GM18520 (cell line): ENCODE results near the gene CALB2.
"Not testable (repeated sequence)": the region's sequence is repeated elsewhere in the genome, so short reads cannot be mapped to it uniquely, and the experiment has no call there.

Experiments used
- ATAC-seq: cut with Tn5 transposase; IDR thresholded peaks from one replicate; pipeline ENCODE4 v1.9.1; 2021; ENCODE audit not compliant: unreplicated experiment

The CALB2 gene, protein sequence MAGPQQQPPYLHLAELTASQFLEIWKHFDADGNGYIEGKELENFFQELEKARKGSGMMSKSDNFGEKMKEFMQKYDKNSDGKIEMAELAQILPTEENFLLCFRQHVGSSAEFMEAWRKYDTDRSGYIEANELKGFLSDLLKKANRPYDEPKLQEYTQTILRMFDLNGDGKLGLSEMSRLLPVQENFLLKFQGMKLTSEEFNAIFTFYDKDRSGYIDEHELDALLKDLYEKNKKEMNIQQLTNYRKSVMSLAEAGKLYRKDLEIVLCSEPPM

DNA sequence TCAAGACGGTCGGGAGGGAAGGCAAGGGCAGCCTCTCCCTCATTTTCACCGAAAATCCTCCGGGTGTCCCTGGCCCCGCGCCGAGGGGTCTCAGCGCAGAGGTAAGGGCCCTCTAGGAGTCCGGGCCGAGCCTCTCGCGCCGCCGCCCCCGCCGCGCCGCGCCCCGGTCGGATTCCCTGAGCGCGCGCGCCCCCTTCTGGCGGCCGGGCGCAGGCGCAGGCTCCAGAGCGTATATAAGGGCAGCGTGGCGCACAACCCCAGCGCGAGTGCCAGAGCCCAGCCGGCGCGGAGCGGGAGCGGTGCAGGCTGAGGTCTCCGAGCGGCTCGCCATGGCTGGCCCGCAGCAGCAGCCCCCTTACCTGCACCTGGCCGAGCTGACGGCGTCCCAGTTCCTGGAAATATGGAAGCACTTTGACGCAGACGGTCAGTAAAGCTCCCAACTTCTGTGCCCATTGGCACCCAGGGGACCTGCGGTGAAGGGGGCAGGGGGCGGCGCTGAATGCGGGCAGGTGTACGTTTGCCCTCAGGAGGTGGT is at the start of gene CALB2:
CALB2 (plus strand) TSS at position 260 of the 535 bp plus-strand sequence; CDS start at position 330, 70 bp downstream.
- ATAC-seq, result peak; percentile 72

DNA sequence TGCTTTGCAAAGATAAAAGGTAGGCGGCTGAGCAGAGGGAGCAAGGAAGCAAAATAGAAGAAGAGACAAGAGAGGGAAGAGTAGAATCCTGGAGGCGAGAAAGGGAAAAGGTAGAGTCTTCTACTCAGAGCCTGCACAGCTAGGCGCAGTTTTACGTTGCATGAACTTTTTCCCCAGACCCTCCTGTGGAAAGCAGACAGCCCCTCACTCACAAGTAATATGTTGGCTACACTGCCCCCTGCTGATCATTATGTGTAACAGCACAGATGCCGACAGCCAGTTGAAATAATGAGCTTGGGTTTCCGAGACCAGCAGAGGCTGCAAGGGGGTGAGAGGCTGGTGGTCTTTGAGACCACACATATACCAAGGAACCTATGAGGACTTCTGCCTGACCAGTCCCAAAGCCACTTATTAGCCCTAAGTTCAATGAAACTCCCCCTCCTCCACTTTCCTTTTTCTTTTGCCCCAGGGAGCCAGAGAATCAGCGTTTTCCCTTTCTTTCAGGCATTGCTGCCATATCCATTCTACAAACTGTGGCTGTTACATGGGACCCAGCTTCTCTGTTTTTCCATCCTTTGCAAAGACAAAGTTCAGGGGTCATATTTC is 46.9 kb upstream of the CALB2 start:
- ATAC-seq, result no peak

DNA sequence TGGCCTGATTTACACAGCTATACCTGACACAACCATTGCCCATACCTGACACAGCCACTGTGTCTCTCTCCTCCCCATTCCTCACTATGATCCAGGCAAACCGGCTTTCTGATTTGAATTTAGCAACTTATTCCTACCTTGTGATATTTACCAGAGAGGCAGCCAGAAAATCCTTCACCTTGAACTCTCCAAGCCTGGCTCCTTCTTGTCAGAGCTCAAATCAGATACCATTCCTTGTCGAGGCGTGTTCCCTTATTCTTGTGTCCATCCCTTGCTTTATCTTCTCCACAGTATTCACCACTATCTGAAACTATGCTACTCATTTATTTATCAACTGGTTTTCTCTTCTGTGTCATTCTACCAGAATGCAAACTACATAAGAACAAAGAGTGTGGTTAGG is 44.9 kb upstream of the CALB2 start:
- not testable (repeated sequence) for ATAC-seq

DNA sequence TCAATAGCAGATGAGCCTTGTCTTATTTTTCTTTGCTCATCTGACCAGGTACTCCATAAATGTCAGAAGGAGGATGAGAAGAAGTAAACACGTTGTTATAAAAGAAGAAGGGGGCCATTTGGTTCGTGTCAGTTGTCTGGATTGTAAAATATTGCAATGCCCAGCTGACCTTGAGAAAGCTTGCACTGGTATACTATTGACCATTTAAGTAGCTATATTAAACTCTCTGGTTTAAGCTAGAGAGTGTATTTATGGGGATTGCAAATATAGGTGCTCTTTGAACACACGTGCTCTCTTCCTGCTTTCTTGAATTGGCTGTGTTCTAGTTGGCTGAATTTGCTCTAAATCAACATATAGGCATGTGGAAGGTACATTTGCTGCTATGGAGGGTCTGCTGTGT is 43.3 kb upstream of the CALB2 start:
- ATAC-seq, result no peak

DNA sequence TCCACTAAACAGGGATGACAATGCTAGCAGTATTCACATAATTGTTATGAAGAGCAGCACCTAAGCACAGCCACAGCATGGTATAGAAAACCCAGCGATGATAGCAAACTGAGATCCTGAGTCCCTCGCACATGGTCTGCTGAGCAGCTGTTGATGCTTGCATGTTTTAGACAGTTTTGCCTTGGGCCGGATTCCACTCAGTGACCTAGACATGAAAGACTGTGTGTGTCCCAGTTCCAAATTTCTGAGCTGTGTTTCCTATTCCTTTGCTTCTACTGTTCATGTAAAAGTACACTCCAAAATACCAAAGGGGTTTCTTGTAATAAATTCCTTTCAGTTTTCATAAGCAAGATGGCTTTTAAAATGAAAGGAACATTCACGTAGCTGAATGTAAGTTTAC is 38.5 kb upstream of the CALB2 start:
- ATAC-seq, result no peak

DNA sequence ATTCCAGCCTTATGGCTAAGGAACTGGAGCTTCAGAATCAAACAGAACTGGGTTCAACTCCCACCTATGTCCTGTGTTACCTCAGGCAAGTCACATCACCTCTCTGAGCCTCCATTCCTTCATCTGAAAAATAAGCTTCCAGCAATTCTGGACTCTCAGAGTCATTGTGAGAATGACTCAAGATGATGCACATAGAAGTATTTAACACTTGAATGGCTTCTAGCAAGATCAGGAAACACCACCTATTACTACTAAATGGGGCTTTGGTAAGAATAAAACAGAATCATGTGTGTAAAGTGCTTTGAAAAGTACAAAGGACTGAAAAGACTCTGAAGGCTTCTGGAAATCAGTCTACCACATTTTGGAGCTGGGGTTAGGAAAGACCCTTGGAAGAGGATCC is 30.8 kb upstream of the CALB2 start:
- no peak for ATAC-seq

DNA sequence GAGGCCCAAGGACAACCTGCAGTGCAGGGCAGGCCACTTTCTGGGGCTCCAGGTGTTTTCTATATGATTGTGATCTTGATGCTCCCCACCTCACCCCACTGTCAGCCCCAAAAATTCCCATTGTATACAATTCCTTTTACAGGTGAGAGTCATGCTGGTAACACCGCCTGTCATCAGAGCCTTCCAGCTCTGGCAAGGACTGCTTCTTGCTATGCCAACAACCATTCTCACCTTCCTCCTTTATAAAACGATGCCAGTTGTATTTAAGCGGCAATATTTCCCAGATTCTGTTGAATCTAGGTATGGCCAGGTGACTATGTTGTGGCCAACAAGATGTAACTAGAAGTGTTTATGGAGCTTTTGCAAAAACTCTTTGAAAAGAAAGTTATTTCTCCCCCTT is 30.4 kb upstream of the CALB2 start:
- ATAC-seq, result no peak

DNA sequence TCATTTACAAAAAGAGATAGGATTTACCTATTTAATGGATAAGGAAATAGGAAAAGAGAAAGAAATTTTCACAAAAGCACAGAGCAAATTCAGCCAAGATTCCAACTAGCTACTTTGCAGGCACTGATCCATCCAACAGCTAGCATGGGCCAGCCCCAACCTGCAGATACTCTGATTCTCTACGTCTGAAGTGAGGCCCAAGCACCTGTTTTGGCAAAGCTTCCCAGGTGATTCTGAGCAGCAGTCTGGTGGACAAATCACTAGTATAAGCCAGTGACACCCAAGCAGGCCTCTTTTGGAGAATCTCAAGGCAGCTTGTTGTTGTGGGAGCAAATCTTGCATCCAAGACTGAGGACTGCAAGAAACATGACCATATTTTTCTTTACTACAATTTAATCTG is 20.9 kb upstream of the CALB2 start:
- no peak for ATAC-seq

DNA sequence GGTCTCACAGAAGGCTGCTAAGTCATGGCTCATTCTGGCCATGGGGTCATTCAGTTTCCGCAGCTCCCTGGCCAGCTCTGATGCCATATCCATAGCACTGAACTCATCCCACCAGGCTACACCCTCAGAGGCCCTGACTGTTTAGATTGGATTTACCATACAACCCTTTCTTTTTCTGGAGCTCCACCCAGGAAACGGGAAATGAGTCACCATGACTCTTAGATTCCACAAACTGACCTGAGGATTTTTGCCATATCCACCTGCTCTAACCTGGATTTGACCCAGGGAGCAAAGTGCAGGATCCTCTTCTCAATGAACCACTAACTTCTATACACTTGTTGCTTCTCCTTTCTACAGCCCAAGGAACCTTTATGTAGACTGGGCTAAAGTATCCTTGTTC is 20.3 kb upstream of the CALB2 start:
- no peak for ATAC-seq

DNA sequence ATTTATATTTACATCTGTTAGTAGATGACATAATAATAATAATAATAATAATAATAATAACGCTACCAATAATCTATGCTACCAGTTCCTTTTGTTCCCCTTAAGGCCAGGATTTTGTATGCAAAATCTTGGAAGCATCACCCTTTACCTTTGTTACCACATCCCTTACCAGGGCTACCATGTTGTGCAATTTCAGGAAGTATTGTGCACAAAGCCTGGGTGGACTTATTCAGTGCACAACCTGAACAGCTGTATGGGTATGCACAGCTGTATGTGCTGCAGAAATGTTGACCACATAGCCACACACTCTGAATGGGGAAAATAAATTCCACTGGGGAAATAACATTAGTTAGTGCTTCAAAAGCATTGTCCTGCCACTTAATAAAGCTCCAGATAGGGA is 19.9 kb upstream of the CALB2 start:
- no peak for ATAC-seq

DNA sequence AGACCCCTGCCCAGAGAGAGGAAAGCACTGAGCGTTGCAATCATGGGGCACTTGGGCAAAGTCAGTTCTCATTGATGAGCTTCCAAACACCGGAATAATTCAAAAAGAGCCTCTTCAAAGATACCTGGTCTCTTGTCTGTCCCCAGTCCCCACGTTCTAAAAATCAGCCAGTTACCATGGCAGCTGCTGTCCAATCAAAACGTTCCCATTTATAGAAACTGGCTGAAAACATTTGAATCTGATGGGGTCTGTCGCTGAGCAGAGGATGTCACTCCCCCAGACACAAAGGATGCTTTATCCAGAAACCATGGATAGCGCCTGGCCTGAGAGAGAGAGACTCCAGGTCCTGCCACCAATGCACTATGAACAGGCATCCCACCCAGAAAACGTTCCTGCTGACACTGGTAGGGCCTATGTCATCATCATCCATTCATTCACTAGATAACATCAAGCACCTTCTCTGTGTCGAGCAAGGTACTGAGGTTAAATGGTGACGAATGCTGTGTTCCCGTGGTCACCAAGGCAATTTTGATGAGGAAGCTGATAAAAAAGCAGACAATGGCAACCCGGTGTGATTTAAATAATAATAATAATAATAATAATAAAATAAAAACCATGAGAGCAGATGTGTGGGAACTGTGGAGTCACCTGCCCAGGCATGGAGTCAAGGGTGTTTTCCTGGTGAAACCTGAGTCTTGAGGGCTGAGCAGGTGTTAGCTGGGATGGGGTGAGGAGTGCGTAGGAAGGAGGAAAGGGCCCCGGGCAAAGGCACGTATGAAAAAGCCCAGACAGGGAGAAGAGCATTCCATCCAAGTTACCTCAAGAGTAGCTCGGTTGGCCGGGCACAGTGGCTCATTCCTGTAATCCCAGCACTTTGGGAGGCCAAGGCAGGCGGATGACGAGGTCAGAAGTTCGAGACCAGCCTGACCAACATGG is 19.0 kb upstream of the CALB2 start:
- ATAC-seq, result no peak

DNA sequence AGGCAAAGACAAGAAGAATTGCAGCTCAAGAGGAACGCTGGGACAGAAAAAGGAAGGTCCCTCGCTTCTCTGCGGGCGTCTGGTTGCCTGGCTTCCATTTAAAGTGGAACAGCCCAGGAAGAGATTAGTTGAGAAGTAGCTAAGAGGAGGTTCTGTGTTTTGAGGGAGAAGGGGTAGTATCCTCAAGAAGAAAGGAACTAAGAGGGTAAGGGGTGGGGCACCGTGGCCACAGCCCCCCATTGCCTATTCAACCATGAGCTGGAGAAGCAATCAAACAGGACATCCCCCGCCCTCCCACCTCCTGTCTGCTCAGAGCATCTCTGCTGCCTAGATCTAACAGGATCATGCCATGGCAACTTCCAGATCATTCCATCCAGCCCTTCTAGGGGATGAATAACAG is 18.1 kb upstream of the CALB2 start:
- no peak for ATAC-seq

DNA sequence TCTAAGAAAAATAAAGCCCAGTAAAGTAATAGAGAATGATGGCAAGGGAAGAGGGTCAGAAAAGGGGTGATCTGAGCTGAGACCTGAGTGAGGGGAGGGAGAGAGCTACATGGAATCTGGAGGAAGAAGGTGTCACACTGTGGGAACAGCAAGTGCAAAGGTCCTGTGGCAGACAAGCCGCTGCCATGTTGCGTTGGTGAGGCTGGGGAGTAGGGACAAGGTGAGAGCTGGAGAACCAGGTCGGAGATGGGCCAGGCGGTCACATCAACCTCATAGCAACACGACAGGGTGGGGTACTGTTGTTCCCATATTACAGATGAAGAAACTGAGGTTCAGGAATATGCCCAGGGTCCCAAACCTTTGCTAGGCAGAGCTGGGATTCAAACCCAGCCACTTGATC is 16.6 kb upstream of the CALB2 start:
- ATAC-seq, result no peak

DNA sequence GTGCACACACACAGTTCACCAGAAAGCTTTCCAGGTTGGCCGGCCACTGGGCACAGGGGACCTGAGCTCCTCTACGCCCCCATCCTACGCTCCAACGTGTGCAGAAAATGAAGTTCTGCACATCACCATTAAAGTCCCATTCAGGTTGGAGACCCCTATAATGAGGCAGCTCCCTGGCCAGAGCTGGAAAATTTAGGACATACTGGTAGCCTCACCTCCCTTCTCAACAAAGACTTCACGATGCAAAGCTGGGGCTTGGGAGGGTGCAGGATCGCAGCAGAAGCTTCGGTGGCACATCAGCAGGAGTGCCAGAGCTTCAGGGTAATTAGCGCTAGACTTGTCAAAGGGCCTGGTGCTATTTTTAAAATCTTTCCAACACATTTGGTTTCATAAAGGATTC is 15.4 kb upstream of the CALB2 start:
- ATAC-seq, result no peak

DNA sequence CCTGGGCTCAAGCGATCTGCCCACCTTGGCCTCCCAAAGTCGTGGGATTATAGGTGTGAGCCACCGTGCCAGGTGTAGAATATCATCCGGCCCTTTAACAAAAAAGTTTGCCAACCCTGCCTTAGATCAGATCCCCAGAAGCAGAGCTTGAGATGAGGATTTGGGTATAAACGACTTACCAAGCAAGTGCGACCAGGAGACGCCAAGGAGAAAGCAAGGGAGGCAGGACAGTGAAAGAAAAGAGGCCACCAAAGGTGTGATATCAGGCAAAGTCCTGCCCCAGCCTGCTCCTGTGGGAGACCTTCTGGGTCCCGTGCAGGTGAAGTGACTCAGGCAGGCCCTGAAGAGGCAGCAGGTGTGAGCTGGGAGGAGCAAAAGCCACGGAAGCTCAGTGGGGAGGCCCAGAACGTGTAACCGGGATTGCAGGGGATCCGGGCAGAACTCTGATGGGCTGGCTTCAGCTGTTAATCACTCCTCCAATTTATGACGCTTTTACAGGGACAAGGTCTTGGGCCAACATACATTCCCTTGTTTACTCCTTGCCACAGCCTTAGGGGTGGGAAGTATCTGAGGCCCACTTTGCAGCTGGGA is 14.1 kb upstream of the CALB2 start:
- no peak for ATAC-seq

DNA sequence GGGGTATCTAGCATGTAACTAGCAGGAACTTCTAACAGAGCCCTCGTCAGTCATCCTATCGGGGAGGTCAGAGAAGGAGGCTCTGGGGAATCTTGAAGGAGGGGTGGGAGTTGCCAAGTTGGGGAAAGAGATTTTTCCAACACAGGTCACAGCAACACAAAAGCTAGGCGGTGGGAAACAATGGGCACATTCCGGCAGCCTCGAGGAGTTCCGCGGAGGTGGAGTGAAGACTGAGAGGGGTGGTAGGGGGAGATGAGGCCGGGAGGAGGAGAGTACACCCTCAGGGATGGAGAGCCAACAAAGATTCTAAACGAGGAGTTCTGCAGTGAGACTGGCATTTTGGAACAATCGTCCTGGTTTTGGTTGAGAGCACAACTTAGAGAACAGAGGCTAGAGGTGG is 13.5 kb upstream of the CALB2 start:
- ATAC-seq, result no peak

DNA sequence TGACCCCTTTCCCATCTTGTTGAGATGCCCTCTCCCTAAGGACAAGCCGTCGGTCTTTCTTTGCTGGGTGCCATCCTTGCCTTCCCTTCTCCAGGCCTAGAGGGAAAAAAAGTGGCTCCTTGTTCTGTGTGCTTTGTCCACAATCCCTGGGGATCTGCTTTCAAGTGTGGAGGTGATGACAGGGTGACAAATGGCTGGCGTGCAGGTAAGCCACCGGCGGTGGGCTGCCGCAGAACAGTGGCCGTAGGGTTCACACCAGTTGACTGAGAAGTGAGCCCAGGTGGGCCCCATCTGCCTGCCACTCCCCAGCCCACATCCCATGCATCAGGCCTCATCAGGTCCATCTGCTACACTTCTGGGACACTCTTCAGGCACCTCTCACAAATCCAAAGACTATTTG is 11.4 kb upstream of the CALB2 start:
- ATAC-seq, result no peak

DNA sequence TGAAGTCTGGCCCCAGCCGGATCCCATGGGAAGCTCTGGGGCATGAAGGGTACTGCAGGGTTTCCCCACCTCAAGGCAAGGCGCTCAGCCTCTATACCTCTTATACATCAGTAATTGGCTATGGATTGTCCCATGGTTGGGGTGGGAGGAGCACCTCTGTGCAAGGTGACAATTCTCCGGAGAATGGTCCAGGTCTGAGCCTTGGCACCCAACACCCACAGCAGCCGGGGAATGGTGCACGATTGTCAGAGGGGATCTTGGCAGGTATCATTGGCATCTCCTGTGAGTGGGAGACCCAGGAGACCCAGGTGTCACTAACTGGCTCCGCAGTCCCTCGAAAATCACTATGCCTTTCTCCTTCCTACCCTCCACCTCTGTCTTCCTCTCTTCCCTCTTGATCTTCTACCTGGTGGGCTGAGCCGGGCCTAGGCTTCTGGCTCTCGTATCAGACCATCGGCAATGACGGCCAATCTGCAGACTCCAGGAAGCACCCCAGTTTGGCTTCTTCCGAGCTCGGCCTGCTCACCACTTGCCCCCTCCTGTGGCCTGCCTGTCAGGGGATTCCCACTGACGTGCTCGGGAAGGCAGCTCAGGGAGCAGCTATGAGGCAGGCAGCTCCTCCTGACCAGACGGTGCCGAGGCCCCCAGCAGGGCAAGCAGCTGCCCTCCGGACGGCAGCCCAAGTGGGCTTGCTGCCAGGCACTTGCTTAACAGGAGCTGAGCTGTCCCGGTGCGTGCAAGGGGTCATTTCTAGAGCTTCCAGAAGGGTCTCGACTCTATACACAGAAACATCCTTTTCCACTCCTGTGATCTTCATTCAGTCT is 10.0 kb upstream of the CALB2 start:
- ATAC-seq, result no peak

DNA sequence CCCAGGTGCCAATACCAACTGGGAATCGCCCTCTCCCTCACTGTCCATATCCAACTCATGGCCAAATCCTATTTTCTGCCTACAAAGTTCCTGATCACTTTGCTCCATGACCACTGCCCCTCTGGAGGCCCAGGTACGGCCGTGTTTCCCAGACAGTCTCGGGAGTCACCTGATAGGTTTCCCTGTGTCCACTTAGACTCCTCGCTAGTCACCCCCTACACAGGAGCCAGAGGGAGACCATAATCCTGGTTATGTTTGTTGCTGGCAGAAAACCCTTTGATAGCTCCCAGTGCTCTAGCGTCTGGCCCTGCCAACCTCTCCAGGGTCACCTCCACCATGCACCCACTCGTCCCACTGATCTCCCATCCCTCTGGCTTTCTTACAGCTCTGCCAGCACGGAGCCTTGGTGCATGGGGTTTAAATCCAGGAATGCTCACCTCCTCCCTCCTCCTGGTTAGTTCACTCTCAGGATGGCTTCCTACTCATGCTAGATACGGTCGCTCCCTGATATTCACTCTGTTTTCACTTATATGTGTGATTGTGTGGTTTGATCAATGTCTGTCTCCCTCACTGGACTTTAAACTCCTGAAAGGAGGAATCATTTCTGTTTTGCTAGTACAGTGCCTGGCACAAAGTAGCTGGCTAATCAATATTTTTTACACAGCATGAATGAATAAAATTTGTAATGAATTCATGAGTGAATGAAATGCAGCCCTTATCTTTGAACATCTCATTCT is 7.5 kb upstream of the CALB2 start:
- no peak for ATAC-seq

DNA sequence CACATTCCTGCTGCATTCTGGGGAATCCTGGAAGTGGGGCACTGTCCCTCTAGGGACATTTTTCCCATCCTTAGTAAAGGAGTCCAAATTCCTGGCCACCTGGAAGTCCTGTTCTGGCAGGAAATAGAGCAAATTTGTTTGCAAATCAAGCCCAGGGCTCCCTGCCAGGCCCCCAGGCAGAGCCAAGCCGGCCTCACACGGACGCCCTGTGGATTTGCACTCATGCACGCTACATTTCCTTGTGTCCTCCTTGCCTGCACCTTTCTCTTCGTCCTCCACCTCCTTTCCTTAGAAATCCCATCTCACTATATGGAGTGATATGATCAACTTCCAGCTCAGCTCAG is 7.0 kb upstream of the CALB2 start:
- no peak for ATAC-seq
